ENCODE results near the gene DAB2IP. TPM values are rescaled to one million over a fixed set of nuclear protein-coding genes. Genes with fewer than 3 reads are reported as not detected.
A peak's percentile ranks its signal among the peaks of the same experiment; 100 is the strongest.

The DAB2IP gene
- total RNA-seq, 1 experiment from 2014 or later, result 17.0 TPM

DNA sequence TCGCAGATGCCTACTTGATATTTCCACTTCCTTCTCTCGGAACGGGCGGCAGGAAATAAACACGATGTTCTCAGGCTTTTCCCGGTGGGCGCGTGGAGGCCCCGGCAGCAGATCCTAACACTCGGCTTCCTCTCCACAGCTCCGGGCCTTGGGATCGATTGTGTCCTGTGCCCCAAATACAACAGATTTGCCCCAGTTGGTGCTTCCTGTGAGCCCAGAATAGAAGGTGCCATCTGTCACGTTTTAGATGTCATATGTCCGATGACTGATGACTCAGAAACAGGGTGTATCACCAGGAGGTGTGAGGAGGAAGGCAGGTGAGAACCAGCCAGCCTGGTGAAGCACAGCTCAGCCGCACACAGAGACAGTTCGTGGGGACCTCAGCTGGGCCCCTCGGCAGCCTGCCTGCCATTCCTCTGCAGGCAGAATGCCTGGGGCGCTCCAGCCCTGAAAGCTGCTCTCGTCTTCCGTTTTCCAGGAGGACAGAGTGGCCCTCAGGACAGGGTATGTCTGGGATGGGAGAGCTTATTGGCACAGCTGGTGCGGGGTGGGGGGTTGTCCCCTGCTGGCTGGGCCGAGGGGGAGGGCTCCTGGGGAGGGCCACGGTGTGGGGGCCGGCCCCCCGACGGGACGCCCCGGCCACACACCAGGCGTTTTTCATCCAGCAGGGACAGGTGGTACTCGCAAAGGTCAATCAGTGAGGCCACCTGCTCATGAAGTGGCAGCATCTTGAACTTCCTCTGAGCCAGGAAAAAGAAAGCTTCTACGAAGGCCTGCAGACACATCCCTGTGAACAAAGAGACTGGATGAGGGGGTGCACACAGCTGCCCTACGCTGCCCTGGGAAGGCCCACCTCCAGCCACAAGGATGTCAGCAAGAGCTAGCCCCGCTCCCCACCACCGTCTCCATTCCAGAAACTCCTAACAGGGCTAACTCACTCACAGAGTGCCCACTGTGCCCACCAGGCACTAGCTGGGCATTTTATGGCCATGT is 171.0 kb downstream of the DAB2IP start:
- POLR2A ChIA-PET, result interaction anchor here (0.5 to 1.6 kb wide), 2 partner anchors 22 to 128 kb away, joined by 3 read pairs; no protein-coding TSS in a partner anchor
- no peak for DNase-seq (ENCODE audit: unreplicated experiment)
- no peak overlapping the region for H3K4me3 Mint-ChIP-seq (ENCODE audit: unreplicated experiment)
- TF ChIP-seq, protein P1, sequence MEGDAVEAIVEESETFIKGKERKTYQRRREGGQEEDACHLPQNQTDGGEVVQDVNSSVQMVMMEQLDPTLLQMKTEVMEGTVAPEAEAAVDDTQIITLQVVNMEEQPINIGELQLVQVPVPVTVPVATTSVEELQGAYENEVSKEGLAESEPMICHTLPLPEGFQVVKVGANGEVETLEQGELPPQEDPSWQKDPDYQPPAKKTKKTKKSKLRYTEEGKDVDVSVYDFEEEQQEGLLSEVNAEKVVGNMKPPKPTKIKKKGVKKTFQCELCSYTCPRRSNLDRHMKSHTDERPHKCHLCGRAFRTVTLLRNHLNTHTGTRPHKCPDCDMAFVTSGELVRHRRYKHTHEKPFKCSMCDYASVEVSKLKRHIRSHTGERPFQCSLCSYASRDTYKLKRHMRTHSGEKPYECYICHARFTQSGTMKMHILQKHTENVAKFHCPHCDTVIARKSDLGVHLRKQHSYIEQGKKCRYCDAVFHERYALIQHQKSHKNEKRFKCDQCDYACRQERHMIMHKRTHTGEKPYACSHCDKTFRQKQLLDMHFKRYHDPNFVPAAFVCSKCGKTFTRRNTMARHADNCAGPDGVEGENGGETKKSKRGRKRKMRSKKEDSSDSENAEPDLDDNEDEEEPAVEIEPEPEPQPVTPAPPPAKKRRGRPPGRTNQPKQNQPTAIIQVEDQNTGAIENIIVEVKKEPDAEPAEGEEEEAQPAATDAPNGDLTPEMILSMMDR (IDR thresholded peaks at IDR 0.05; ENCODE audit: unreplicated experiment), result no peak
- BruUV-seq (replicated peaks), result no TSS peak
- peak overlapping the region; percentile 3 for H3K27ac Mint-ChIP-seq (ENCODE audit: low read depth, unreplicated experiment)
- no peaks in the 10 kb centered on the region for H3K27me3 Mint-ChIP-seq (ENCODE audit: insufficient read depth, unreplicated experiment)
- H3K36me3 Mint-ChIP-seq (ENCODE audit: insufficient read depth, unreplicated experiment), result no peaks in the 10 kb centered on the region
- H3K9me3 Mint-ChIP-seq (ENCODE audit: unreplicated experiment), result no peaks in the 10 kb centered on the region
- no peaks in the 10 kb centered on the region for H3K4me1 Mint-ChIP-seq (ENCODE audit: insufficient read depth, unreplicated experiment)
- intact Hi-C loops (cut with micrococcal nuclease), result no loop called here
- CTCF ChIA-PET, result interaction anchor here (1.4 kb wide), 1 partner anchor 276 kb away, joined by 3 read pairs; no protein-coding TSS in a partner anchor

DNA sequence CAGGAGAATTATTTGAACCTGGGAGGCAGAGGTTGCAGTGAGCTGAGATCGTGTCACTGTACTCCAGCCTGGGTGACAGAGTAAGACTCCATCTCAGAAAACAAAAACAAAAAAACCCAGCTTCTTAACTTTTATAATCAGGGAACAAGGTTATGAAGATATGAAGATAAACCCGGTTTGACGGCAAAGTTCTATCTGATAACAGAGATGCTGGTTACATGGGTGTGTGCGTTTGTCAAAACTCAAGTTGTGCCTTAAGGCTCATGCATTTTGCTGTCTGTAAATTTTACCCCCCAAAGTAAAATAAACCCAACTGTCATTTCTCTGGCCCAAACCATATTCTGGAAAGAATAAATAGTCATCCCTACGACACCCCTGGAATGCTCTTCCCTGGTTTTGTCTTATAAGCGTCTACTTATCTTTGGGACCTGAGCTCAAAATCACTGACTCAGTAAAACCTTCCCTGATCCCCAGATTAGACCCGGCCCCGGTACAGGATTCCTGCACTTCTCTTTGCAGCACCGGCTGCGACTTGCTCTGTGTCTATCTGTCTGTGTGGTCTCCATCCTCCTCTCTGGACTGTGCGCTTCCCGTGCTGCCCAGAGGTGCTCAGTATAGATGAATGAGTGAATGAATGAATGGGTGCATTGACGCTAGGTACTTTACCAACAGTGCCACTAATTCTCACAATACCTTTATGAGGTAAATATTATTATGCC is 172.2 kb downstream of the DAB2IP start:
- H3K9me3 Mint-ChIP-seq (ENCODE audit: unreplicated experiment), result no peaks in the 10 kb centered on the region
- H3K27ac Mint-ChIP-seq (ENCODE audit: low read depth, unreplicated experiment), result no peak overlapping the region
- POLR2A ChIA-PET, result interaction anchor here (1.6 kb wide), 1 partner anchor 21 kb away, joined by 3 read pairs; no protein-coding TSS in a partner anchor
- H3K27me3 Mint-ChIP-seq (ENCODE audit: insufficient read depth, unreplicated experiment), result no peaks in the 10 kb centered on the region
- CTCF ChIA-PET, result interaction anchor here (1.4 kb wide), 1 partner anchor 277 kb away, joined by 3 read pairs; no protein-coding TSS in a partner anchor
- BruUV-seq (replicated peaks), result no TSS peak
- intact Hi-C loops (cut with micrococcal nuclease), result no loop called here
- DNase-seq (ENCODE audit: unreplicated experiment), result no peak
- TF ChIP-seq, protein P1 (IDR thresholded peaks at IDR 0.05; ENCODE audit: unreplicated experiment), result no peak
- no peaks in the 10 kb centered on the region for H3K4me1 Mint-ChIP-seq (ENCODE audit: insufficient read depth, unreplicated experiment)
- H3K36me3 Mint-ChIP-seq (ENCODE audit: insufficient read depth, unreplicated experiment), result no peaks in the 10 kb centered on the region
- no peak overlapping the region for H3K4me3 Mint-ChIP-seq (ENCODE audit: unreplicated experiment)

DNA sequence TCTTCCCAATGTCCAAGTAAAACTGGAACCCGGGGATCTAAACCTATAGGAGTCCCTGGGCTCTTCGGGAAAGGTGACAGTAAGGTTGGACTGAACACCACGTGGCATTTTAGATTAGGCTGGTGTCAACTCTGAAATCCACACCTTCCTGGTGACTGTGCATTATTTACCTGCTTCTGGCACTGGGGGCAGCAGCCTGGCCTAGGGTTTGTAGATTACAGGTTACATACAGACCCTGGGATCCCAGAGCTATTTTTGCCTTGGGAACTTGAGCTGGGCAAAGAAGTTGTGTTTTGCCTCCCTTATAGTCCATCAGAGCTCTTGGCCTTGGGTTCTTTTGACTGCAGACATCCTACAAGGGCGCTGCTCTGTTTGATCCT is 173.2 kb downstream of the DAB2IP start:
- ChIA-PET POLR2A (no interaction called here), CTCF (interaction anchor here (0.5 to 0.6 kb wide), 3 partner anchors 19 to 295 kb away, joined by 3 to 4 read pairs (median 3); no protein-coding TSS in a partner anchor)
- no peak overlapping the region for H3K4me3 Mint-ChIP-seq (ENCODE audit: unreplicated experiment)
- no peaks in the 10 kb centered on the region for H3K9me3 Mint-ChIP-seq (ENCODE audit: unreplicated experiment)
- DNase-seq (ENCODE audit: unreplicated experiment), result no peak
- intact Hi-C loops (cut with micrococcal nuclease), result no loop called here
- H3K36me3 Mint-ChIP-seq (ENCODE audit: insufficient read depth, unreplicated experiment), result no peaks in the 10 kb centered on the region
- no TSS peak for BruUV-seq (replicated peaks)
- H3K27me3 Mint-ChIP-seq (ENCODE audit: insufficient read depth, unreplicated experiment), result no peaks in the 10 kb centered on the region
- H3K27ac Mint-ChIP-seq (ENCODE audit: low read depth, unreplicated experiment), result no peak overlapping the region
- TF ChIP-seq, protein P1 (IDR thresholded peaks at IDR 0.05; ENCODE audit: unreplicated experiment), result no peak
- H3K4me1 Mint-ChIP-seq (ENCODE audit: insufficient read depth, unreplicated experiment), result no peaks in the 10 kb centered on the region
